GM23338 (cell line): Measurements from ENCODE around the gene ERVV-1.
A peak's percentile ranks its signal among the peaks of the same experiment; 100 is the strongest.

Source experiments
- CREB1 ChIP-seq: fragments of 250-450 bp; sonication (Bioruptor Pico); IDR thresholded peaks from 2 replicates; pipeline ENCODE4 v1.5.0; 2020; ENCODE audit warnings: low read depth, mild to moderate bottlenecking, moderate library complexity
- EZH2 ChIP-seq: fragments of 200-600 bp; sonication (generic); IDR thresholded peaks from one replicate; pipeline ENCODE4 v1.8.0; 2017; ENCODE audit warnings: antibody characterized with exemption, mild to moderate bottlenecking, low read depth; ENCODE audit not compliant: unreplicated experiment
- EZH2phosphoT487 ChIP-seq: fragments of 200-600 bp; sonication (generic); IDR thresholded peaks from one replicate; pipeline ENCODE4 v1.8.1; 2018; ENCODE audit warnings: antibody characterized with exemption; ENCODE audit not compliant: unreplicated experiment
- JUNB ChIP-seq: IDR thresholded peaks from one replicate; pipeline ENCODE4 v1.6.1; 2016; ENCODE audit warnings: antibody characterized with exemption; ENCODE audit not compliant: unreplicated experiment
- NANOG ChIP-seq: IDR thresholded peaks from 2 replicates; pipeline ENCODE4 v1.6.1; 2016; ENCODE audit warnings: antibody characterized with exemption, borderline replicate concordance
- POLR2AphosphoS5 ChIP-seq: IDR thresholded peaks from 2 replicates; pipeline ENCODE4 v1.6.1; 2016; ENCODE audit warnings: antibody characterized with exemption, low read depth
- STAT1 ChIP-seq: IDR thresholded peaks from one replicate; pipeline ENCODE4 v1.6.1; 2016; ENCODE audit warnings: antibody characterized with exemption; ENCODE audit not compliant: unreplicated experiment
- ZNF114 ChIP-seq: fragments of 250-450 bp; sonication (Bioruptor Pico); IDR thresholded peaks from 2 replicates; pipeline ENCODE4 v1.5.0; 2020; ENCODE audit warnings: mild to moderate bottlenecking, moderate library complexity
- TF ChIP-seq, protein P1 (sequence below), 2 experiments: fragments of 200-600 bp in 1 of 2; sonication (generic) in 1 of 2; conservative IDR thresholded peaks; 2 replicates each; pipeline versions ENCODE4 v1.5.1 to v1.6.1; 2016 to 2017; ENCODE audit warnings: antibody characterized with exemption in 2 of 2, low read depth in 2 of 2, mild to moderate bottlenecking in 2 of 2, moderate library complexity in 1 of 2
- TF ChIP-seq, protein P2 (sequence below): IDR thresholded peaks from one replicate; pipeline ENCODE4 v1.6.1; 2018; ENCODE audit warnings: antibody characterized with exemption; ENCODE audit not compliant: unreplicated experiment
- TF ChIP-seq, protein P3 (sequence below): IDR thresholded peaks from 2 replicates; pipeline ENCODE4 v1.6.1; 2016; ENCODE audit warnings: antibody characterized with exemption

DNA sequence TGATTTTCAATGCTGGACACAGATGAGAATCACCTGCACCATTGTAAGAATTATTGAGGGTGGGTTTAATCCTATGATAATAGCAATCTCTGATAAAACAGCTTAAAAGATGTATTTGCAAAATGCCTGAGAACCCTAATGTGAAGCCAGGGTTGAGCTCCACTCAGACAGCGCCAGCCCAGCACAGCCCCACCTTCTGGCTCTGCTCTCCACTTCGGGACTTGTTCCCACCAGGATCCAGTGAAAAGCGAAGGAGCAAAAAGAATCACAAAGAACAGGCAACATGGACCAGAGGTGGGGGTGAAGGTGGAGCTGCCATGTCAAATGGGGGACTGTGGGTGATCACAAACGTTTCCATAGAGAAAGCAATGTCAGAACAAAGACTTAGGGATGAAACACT lies 32.4 kb upstream of the ERVV-1 start:
- TF ChIP-seq, protein P1, sequence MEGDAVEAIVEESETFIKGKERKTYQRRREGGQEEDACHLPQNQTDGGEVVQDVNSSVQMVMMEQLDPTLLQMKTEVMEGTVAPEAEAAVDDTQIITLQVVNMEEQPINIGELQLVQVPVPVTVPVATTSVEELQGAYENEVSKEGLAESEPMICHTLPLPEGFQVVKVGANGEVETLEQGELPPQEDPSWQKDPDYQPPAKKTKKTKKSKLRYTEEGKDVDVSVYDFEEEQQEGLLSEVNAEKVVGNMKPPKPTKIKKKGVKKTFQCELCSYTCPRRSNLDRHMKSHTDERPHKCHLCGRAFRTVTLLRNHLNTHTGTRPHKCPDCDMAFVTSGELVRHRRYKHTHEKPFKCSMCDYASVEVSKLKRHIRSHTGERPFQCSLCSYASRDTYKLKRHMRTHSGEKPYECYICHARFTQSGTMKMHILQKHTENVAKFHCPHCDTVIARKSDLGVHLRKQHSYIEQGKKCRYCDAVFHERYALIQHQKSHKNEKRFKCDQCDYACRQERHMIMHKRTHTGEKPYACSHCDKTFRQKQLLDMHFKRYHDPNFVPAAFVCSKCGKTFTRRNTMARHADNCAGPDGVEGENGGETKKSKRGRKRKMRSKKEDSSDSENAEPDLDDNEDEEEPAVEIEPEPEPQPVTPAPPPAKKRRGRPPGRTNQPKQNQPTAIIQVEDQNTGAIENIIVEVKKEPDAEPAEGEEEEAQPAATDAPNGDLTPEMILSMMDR (conservative IDR thresholded peaks at IDR 0.05; ENCODE audit: low read depth in 2 of 2): peak in 1 of 2 experiments; percentile 42; a peak in 2 of 4 replicates
- TF ChIP-seq EZH2: no peak
- no peak for TF ChIP-seq CREB1 (CRISPR knock-in tag)
- TF ChIP-seq POLR2AphosphoS5: no peak
- no peak for TF ChIP-seq STAT1
- TF ChIP-seq, protein P2, sequence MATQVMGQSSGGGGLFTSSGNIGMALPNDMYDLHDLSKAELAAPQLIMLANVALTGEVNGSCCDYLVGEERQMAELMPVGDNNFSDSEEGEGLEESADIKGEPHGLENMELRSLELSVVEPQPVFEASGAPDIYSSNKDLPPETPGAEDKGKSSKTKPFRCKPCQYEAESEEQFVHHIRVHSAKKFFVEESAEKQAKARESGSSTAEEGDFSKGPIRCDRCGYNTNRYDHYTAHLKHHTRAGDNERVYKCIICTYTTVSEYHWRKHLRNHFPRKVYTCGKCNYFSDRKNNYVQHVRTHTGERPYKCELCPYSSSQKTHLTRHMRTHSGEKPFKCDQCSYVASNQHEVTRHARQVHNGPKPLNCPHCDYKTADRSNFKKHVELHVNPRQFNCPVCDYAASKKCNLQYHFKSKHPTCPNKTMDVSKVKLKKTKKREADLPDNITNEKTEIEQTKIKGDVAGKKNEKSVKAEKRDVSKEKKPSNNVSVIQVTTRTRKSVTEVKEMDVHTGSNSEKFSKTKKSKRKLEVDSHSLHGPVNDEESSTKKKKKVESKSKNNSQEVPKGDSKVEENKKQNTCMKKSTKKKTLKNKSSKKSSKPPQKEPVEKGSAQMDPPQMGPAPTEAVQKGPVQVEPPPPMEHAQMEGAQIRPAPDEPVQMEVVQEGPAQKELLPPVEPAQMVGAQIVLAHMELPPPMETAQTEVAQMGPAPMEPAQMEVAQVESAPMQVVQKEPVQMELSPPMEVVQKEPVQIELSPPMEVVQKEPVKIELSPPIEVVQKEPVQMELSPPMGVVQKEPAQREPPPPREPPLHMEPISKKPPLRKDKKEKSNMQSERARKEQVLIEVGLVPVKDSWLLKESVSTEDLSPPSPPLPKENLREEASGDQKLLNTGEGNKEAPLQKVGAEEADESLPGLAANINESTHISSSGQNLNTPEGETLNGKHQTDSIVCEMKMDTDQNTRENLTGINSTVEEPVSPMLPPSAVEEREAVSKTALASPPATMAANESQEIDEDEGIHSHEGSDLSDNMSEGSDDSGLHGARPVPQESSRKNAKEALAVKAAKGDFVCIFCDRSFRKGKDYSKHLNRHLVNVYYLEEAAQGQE: no peak
- no peak for TF ChIP-seq EZH2phosphoT487
- TF ChIP-seq, protein P3, sequence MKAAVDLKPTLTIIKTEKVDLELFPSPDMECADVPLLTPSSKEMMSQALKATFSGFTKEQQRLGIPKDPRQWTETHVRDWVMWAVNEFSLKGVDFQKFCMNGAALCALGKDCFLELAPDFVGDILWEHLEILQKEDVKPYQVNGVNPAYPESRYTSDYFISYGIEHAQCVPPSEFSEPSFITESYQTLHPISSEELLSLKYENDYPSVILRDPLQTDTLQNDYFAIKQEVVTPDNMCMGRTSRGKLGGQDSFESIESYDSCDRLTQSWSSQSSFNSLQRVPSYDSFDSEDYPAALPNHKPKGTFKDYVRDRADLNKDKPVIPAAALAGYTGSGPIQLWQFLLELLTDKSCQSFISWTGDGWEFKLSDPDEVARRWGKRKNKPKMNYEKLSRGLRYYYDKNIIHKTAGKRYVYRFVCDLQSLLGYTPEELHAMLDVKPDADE: no peak
- TF ChIP-seq ZNF114: no peak
- TF ChIP-seq JUNB: no peak
- TF ChIP-seq NANOG: no peak
